Myocyte (in vitro differentiated cells): Measurements from ENCODE around the gene CD63. TPM values are rescaled to one million over a fixed set of nuclear protein-coding genes. Genes with fewer than 3 reads are reported as not detected.
A peak's percentile ranks its signal among the peaks of the same experiment; 100 is the strongest.
"Not testable (repeated sequence)": the region's sequence is repeated elsewhere in the genome, so short reads cannot be mapped to it uniquely, and the experiment has no call there.

Experiments
- DNase-seq: peaks from one replicate; pipeline ENCODE4 v3.0.0-alpha.2; 2012; ENCODE audit warnings: low read depth
- polyA plus RNA-seq: library from polyadenylated mRNA; unstranded; fragments of >200 nt; gene quantifications from one replicate; pipeline ENCODE4 v1.2.1, GENCODE V29; 2012; ENCODE audit warnings: missing spikeins
- total RNA-seq: library from RNA; depleted of rRNA; stranded (reverse); fragments of >200 nt; gene quantifications from 2 replicates; pipeline ENCODE4 v1.2.3, GENCODE V29; 2014

CD63 gene, protein sequence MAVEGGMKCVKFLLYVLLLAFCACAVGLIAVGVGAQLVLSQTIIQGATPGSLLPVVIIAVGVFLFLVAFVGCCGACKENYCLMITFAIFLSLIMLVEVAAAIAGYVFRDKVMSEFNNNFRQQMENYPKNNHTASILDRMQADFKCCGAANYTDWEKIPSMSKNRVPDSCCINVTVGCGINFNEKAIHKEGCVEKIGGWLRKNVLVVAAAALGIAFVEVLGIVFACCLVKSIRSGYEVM
- total RNA-seq: 2,565 and 2,632 TPM in 2 replicates
- 2,293 TPM for polyA plus RNA-seq

- peak; percentile 98 for DNase-seq
Measured at GRCh38 chr12:55728939-55729818, at the start of gene CD63. CD63 (minus strand) TSS chr12:55729009; CDS start chr12:55728341, 668 bp downstream.

- no peak for DNase-seq
Measured at GRCh38 chr12:55777856-55778255, 49.0 kb upstream of the CD63 start.

- peak; percentile 75 for DNase-seq
Measured at GRCh38 chr12:55771736-55772135, 42.9 kb upstream of the CD63 start.

DNA sequence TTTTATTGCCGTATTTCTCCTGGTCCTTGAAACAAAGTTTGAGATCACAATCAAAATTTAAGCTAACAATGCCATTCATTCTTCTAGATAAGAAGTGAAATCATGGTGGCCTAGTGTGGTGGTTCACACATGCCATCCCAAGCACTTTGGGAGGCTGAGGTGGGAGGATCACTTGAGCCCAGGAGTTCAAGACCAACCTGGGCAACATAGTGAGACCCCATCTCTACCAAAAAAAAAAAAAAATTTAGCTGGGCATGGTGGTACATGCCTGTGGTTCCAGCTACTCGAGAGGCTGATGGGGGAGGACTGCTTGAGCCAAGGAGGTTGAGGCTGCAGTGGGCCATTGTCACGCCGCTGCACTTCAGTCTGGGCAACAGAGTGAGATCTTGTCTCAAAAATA is 38.3 kb upstream of the CD63 start:
- DNase-seq: no peak

- DNase-seq: no peak
Measured at GRCh38 chr12:55765736-55766290, 37.0 kb upstream of the CD63 start.

DNA sequence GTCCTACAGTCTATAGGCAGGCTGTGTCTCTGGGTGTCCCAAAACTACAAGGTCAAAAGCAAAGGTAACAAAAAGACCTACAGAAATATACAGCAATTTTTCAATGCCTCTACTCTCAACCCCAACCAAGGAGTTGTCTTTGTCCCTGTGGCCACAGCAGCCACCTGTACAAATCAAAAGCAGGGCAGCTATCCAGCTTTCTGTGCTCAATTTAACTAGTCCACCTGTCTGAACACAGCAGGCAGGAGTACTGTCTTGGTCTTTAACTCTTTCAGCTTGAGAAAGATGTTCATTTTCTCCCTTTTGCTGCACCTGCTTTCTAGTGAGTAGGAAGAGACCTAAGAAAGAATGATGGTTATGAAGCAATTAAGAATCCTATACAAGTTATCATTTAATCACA is 33.8 kb upstream of the CD63 start:
- no peak for DNase-seq

DNA sequence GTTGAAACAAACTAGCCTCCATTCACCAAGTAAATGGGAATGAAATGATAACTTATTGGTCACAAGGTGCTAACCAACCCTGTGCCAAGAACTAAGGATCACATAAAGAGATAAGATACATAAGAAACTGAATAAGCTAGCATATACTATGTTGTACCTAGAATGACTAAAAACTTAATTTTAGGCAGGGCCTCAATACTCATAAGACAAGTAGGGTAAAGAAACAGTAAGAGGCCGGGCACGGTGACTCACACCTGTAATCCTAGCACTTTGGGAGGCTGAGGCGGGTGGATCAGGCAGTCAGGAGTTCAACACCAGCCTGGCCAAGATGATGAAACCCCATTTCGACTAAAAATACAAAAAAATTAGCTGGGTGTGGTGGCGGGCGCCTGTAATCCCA is 31.9 kb upstream of the CD63 start:
- DNase-seq: no peak

DNA sequence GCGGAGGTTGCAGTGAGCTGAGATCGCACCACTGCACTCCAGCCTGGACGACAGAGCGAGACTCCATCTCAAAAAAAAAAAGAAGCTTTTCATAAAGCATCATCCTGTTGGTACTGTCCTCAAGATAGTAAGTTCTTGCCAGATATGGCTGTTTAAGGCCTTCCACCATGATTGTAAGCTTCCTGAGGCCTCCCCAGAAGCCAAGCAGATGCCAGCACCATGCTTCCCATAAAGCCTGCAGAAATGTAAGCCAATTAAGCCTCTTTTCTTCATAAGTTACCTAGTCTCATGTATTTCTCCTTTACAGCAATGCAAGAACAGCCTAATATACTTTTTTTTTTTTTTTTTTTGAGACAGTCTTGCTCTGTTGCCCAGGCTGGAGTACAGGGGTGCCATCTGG is 29.8 kb upstream of the CD63 start:
- not testable (repeated sequence) for DNase-seq

DNA sequence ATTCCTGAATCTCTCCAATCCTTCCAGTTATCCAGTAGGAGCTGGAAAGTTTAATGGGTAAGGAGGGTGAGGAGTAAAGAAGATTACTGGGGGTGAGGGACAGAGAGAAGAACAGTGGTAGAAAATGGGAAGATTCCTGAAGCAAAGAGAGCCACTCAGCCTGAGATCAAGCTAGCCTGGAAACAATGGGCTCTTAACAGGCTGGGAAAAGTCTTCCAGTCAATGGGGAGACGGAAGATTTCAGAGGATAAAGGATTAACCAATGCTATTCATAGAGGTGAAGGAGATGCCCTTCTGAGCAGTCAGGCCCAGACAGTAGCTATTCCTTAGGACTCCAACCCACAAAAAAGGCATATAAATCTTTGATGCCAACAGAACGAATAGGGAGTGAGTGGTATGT is 28.9 kb upstream of the CD63 start:
- no peak for DNase-seq

GRCh38 chr12:55755246-55755645 is 26.4 kb upstream of the CD63 start:
- DNase-seq: no peak

DNA sequence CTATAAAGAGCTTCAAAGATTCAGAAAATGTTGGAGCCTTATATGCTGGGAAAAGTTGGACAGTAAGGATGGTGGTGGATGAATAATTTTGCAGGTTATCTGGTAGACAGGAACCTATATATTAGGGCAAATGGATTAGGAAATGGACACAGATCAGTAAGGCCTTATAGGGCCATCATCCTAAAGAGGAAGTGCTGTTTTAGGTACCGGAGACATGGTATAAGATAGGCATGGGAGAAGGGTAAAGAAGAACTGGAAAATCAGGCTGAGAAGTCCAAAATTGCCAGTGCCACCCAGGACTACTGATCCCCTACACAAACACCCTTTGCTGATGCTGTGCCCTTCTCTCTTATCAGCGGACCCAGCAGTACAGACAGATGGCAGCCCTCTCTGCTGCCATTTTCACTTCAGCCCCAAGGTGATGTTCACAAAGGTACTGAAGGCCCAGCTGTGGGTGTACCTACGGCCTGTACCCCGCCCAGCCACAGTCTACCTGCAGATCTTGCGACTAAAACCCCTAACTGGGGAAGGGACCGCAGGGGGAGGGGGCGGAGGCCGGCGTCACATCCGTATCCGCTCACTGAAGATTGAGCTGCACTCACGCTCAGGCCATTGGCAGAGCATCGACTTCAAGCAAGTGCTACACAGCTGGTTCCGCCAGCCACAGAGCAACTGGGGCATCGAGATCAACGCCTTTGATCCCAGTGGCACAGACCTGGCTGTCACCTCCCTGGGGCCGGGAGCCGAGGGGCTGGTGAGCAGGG is 19.6 kb upstream of the CD63 start:
- DNase-seq: no peak

- no peak for DNase-seq
Measured at GRCh38 chr12:55746913-55747231, 18.1 kb upstream of the CD63 start.

GRCh38 chr12:55746174-55746912 is 17.5 kb upstream of the CD63 start:
- DNase-seq: no peak

DNA sequence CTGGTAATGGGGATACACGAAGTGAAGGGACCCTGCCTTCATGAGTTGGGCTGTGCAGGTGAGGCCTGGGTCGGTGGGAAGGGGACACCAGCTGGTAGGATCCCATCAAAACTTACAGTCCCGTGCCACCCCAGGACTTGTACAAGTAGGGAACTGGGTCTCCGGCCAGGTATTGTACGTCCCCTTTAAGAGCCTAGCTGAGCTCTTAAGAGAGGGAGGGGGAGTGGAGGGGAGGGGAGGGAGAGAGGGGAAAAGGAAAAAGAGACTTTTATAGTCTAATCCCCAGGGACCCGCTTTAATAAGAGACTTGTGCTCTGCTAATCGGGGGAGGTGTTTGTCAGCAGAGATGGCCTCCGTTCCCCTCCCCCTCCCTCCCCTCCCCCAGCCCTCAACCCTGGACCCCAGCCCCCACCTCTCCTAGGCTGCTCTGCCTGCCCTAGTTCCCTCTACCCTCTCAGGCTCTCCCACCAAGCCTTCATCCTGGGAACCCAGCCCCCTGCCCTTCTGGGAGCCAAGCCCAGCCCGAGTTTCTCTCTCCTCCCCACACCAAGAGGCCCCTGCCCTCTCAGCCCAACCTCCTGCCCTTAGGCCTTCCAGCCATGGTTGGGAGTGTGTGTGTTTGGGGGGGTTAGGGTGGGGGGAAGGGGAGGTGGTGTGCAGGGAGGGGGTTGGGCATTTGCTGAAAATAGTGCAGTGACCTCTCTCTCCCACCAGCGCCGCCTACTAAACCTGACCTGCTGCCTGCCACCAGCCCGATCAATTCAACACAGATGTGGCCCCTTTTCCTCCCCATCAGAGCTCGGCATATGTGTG is 16.8 kb upstream of the CD63 start:
- DNase-seq: peak; percentile 25

GRCh38 chr12:55744340-55745030 is 15.7 kb upstream of the CD63 start:
- no peak for DNase-seq

DNA sequence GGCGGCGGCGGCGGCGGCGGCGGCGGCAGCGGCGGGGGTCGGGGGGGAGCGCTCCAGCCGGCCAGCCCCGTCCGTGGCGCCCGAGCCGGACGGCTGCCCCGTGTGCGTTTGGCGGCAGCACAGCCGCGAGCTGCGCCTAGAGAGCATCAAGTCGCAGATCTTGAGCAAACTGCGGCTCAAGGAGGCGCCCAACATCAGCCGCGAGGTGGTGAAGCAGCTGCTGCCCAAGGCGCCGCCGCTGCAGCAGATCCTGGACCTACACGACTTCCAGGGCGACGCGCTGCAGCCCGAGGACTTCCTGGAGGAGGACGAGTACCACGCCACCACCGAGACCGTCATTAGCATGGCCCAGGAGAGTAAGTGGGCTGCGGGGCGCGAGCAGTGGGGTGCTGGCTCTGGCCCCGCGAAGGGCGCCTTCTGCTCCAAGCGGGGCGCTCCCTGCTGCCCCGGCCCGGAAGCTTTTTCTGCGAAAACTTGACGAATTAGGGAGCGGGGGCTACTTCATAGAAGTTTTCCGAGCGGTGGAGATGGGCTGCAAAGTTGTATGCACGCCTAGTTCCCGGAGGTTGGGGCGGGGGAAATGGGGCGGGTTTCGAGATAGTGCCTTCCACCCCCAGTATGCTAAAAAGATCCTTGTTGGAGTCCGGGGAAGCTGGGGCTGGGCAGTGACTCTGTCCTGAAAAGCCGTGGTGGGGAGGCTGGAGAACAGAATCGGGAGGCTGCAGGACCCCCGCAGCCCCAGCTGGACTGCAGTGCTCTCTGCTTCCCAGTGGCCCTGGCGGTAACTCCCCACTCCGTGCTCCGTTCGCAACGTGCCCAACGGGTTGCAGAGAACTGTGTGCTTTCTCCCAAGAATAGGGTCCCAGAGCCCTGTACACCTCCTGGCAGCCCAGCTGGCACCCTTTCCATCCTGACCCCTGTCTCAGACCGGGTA is 14.9 kb upstream of the CD63 start:
- DNase-seq: peak; percentile 76

DNA sequence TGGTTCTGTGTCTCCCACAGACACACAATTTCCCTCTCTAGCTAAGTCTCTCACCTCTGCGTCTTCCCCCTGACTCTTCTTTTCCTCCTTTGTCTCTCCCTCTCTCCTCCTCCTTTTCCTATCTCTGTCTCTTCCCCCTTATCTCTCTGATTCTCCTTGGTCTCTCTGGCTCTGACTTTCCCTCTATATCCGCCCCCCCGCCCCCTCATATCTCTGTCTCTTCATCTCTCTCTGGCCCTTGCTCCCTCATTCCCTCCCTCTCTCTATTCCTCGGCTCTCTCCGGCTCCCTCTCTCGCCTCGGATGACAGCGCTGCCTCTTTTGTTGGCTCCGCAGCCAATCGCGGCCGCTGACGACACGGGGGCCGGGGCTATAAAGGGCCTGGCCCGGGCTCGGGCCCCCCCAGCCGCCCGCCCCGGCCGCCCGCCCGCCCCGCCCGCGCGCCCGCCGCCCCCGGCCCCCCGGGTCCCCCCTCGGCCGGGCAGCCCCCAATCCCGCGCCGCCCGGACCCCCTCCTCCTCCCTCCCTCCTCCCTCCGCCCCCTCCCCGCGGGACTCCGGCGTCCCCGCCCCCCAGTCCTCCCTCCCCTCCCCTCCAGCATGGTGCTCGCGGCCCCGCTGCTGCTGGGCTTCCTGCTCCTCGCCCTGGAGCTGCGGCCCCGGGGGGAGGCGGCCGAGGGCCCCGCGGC is 14.1 kb upstream of the CD63 start, which contains the start of gene GDF11:
Gene GDF11, plus strand, starts transcription at position 404 of the 687 bp plus-strand sequence. Its CDS starts 195 bp downstream, at position 599.
- peak; percentile 88 for DNase-seq
